Fibroblast of the aortic adventitia (primary cell): ENCODE data around the gene HERPUD1. TPM values are rescaled to one million over a fixed set of nuclear protein-coding genes. Genes with fewer than 3 reads are reported as not detected.

ENCODE experiments used
- DNase-seq: peaks from one replicate; pipeline ENCODE4 v3.0.0-alpha.2; 2010; ENCODE audit warnings: low read depth
- H3K4me3 ChIP-seq: 2 replicates; pipeline ENCODE4 v1.5.1; 2011; ENCODE audit warnings: low read depth, mild to moderate bottlenecking, control low read depth, low read length, moderate library complexity
- CTCF ChIP-seq: IDR thresholded peaks from 2 replicates; pipeline ENCODE4 v1.5.1; 2011; ENCODE audit warnings: mild to moderate bottlenecking, low read length, control low read depth, inconsistent platforms; ENCODE audit not compliant: insufficient read depth
- total RNA-seq: library from RNA; depleted of rRNA; stranded (reverse); fragments of >200 nt; gene quantifications from 2 replicates; pipeline ENCODE4 v1.2.3, GENCODE V29; 2012; ENCODE audit warnings: low replicate concordance

HERPUD1 gene
- total RNA-seq, 1 donor, result 151 TPM

- no peak for TF ChIP-seq CTCF
- H3K4me3 ChIP-seq, result no peak overlapping the region
- DNase-seq, result peak; percentile 26
Observed at GRCh38 chr16:56993204-56993603, 61.3 kb downstream of the HERPUD1 start.

GRCh38 chr16:56994311-56994710, 62.4 kb downstream of the HERPUD1 start:
- TF ChIP-seq CTCF, result no peak
- no peak for DNase-seq
- no peak overlapping the region for H3K4me3 ChIP-seq

Other genes starting within 250 kb of the HERPUD1 start
- gene MT1X, start 249.7 kb upstream of the HERPUD1 start, total RNA-seq, result 39.9 and 155 TPM in 2 replicates
- 22.9 and 45.5 TPM in 2 replicates for gene NUP93, start 202.0 kb upstream of the HERPUD1 start, total RNA-seq
- not detected in 2 replicates for gene SLC12A3, start 66.9 kb upstream of the HERPUD1 start, total RNA-seq
- gene CETP, start 29.8 kb downstream of the HERPUD1 start, total RNA-seq, result not detected in 2 replicates
- 13.0 and 31.0 TPM in 2 replicates for gene NLRC5, start 57.4 kb downstream of the HERPUD1 start, total RNA-seq
- 5.6 and 20.3 TPM in 2 replicates for gene CPNE2, start 160.4 kb downstream of the HERPUD1 start, total RNA-seq